Liver (tissue), 9 donors: Measurements from ENCODE around the gene AGO1. TPM values are rescaled to one million over a fixed set of nuclear protein-coding genes. Genes with fewer than 3 reads are reported as not detected.
A peak's percentile ranks its signal among the peaks of the same experiment; 100 is the strongest.

Source experiments
- DNase-seq: peaks from one replicate; pipeline ENCODE4 v3.0.0-alpha.2; 2017; ENCODE audit warnings: low spot score
- H3K27ac ChIP-seq, 2 donors: one replicate each; pipeline ENCODE4 v1.7.0; 2013; ENCODE audit warnings: inconsistent platforms in 2 of 2, low read length in 2 of 2, control low read depth in 1 of 2, low read depth in 1 of 2, mild to moderate bottlenecking in 1 of 2
- H3K27me3 ChIP-seq, 4 donors: one replicate each; pipeline versions ENCODE4 v1.6.1 to v1.7.0; 2013; ENCODE audit warnings: low read length in 3 of 4, inconsistent platforms in 1 of 4, mild to moderate bottlenecking in 1 of 4, moderate library complexity in 1 of 4; ENCODE audit not compliant: control insufficient read depth in 4 of 4, insufficient read depth in 4 of 4
- H3K36me3 ChIP-seq, 4 donors: one replicate each; pipeline versions ENCODE4 v1.6.1 to v1.7.0; 2013; ENCODE audit warnings: low read length in 3 of 4, mild to moderate bottlenecking in 3 of 4, low read depth in 1 of 4, moderate library complexity in 1 of 4; ENCODE audit not compliant: control insufficient read depth in 4 of 4, insufficient read depth in 3 of 4
- H3K4me1 ChIP-seq, 4 donors: one replicate each; pipeline versions ENCODE4 v1.6.1 to v1.7.0; 2013; ENCODE audit warnings: low read length in 3 of 4, mild to moderate bottlenecking in 3 of 4, moderate library complexity in 1 of 4; ENCODE audit not compliant: control insufficient read depth in 4 of 4, insufficient read depth in 4 of 4
- H3K4me3 ChIP-seq, 3 donors: one replicate each; pipeline versions ENCODE4 v1.6.1 to v1.7.0; 2013; ENCODE audit warnings: low read length in 3 of 3, control low read depth in 1 of 3, low read depth in 1 of 3, mild to moderate bottlenecking in 1 of 3
- H3K9ac ChIP-seq, 2 donors: one replicate each; pipeline ENCODE4 v1.7.0; 2013; ENCODE audit warnings: low read length in 2 of 2, mild to moderate bottlenecking in 2 of 2, moderate library complexity in 2 of 2, control low read depth in 1 of 2, low read depth in 1 of 2
- H3K9me3 ChIP-seq, 4 donors: one replicate each; pipeline versions ENCODE4 v1.6.1 to v1.7.0; 2013; ENCODE audit warnings: low read length in 3 of 4; ENCODE audit not compliant: control insufficient read depth in 4 of 4
- EGR1 ChIP-seq, 2 donors: IDR thresholded peaks; 2 replicates each; pipeline ENCODE4 v1.6.1; 2016 to 2018; ENCODE audit warnings: antibody characterized with exemption in 2 of 2, low read depth in 2 of 2
- FOXA1 ChIP-seq: IDR thresholded peaks from 2 replicates; pipeline ENCODE4 v1.6.1; 2016; ENCODE audit warnings: antibody characterized with exemption
- FOXA2 ChIP-seq: IDR thresholded peaks from 2 replicates; pipeline ENCODE4 v1.6.1; 2016; ENCODE audit warnings: antibody characterized with exemption
- HNF4A ChIP-seq, 2 donors: conservative IDR thresholded peaks; 2 replicates each; pipeline ENCODE4 v1.6.1; 2016; ENCODE audit warnings: antibody characterized with exemption in 2 of 2, mild to moderate bottlenecking in 2 of 2
- HNF4G ChIP-seq: IDR thresholded peaks from 2 replicates; pipeline ENCODE4 v1.6.1; 2016; ENCODE audit warnings: antibody characterized with exemption
- NR2F2 ChIP-seq: IDR thresholded peaks from 2 replicates; pipeline ENCODE4 v1.6.1; 2016; ENCODE audit warnings: antibody characterized with exemption
- RAD21 ChIP-seq, 2 donors: IDR thresholded peaks; 2 replicates each; pipeline ENCODE4 v1.6.1; 2016; ENCODE audit warnings: antibody characterized with exemption in 2 of 2, mild to moderate bottlenecking in 2 of 2
- RXRA ChIP-seq, 2 donors: IDR thresholded peaks; 2 replicates each; pipeline ENCODE4 v1.6.1; 2017 to 2018; ENCODE audit warnings: antibody characterized with exemption in 2 of 2, mild to moderate bottlenecking in 1 of 2
- SP1 ChIP-seq: IDR thresholded peaks from 2 replicates; pipeline ENCODE4 v1.6.1; 2018; ENCODE audit warnings: antibody characterized with exemption, mild to moderate bottlenecking
- TAF1 ChIP-seq: conservative IDR thresholded peaks from 2 replicates; pipeline ENCODE4 v1.6.1; 2016; ENCODE audit warnings: antibody characterized with exemption, mild to moderate bottlenecking
- YY1 ChIP-seq: IDR thresholded peaks from 2 replicates; pipeline ENCODE4 v1.6.1; 2016; ENCODE audit warnings: antibody characterized with exemption, mild to moderate bottlenecking
- WGBS: extraction: QIAGEN DNeasy Blood & Tissue Kit; methylation state at CpG from one replicate; pipeline ENCODE4 v1.1.7; 2013; 5-methylcytosine and 5-hydroxymethylcytosine counted together
- polyA plus RNA-seq, 2 donors: library from polyadenylated mRNA; stranded (reverse) in 1 of 2; unstranded in 1 of 2; fragments of 200-250 nt in 1 of 2; fragments of >200 nt in 1 of 2; fragmentation: Nextera tagmentation in 1 of 2; extraction: Ambion mirVana in 1 of 2; gene quantifications; one replicate each; pipeline versions ENCODE4 v1.2.1 to v1.2.3, GENCODE V29; 2013 to 2015
- total RNA-seq, 2 donors: library from RNA; depleted of rRNA; stranded (reverse); fragments of >200 nt; gene quantifications; one replicate each; pipeline ENCODE4 v1.2.3, GENCODE V29; 2014
- TF ChIP-seq, protein P1 (sequence below): IDR thresholded peaks from 2 replicates; pipeline ENCODE4 v1.6.1; 2016; ENCODE audit warnings: antibody characterized with exemption
- TF ChIP-seq, protein P2 (sequence below): IDR thresholded peaks from 2 replicates; pipeline ENCODE4 v1.6.1; 2016; ENCODE audit warnings: antibody characterized with exemption, mild to moderate bottlenecking
- TF ChIP-seq, protein P3 (sequence below): IDR thresholded peaks from 2 replicates; pipeline ENCODE4 v1.6.1; 2016; ENCODE audit warnings: antibody characterized with exemption
- TF ChIP-seq, protein P4 (sequence below): IDR thresholded peaks from 2 replicates; pipeline ENCODE4 v1.6.1; 2016; ENCODE audit warnings: antibody characterized with exemption
- TF ChIP-seq, protein P5 (sequence below): fragments of 150-350 bp; IDR thresholded peaks from 2 replicates; pipeline ENCODE4 v1.5.1; 2017; ENCODE audit warnings: improper control_type of control experiment, low read depth, low read length; ENCODE audit not compliant: missing input control
- donor health status: healthy.
- donor health status: healthy.
- donor health status: healthy.
- donor health status: healthy.
- donor health status: healthy.

The AGO1 gene
- total and polyA plus RNA-seq, 4 donors: 1.5 to 11.3 (median 4.9) TPM

DNA sequence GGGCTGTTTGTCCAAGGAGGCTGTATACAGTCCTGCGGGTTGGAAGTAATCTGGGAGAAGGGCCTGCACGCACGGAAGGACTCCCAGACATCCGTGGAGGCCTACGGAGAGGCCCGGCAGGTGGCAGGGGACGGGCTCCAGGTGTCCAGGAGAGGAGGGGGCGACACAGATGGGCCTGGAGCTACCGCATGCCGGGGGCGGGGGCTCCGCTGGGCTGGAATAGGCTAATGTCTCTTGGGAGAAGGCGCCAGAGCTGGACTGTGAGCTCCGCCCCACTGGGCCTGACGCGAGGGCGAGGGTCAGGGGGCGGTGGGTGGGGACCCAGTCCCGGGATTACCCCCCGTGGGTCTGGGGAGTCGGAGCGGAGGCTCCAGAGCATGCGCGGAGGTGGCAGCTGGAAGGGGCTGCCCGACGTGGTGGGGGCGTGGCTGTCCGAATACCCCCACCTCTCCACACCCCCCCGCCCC, 659 bp downstream of the AGO1 start:
- peaks cover 0 to 4% (median 0%) of the 10 kb centered on the region in 4 donors for H3K36me3 ChIP-seq
- no peaks in the 10 kb centered on the region for H3K9me3 ChIP-seq
- H3K4me1 ChIP-seq: peaks cover 0 to 9% (median 3%) of the 10 kb centered on the region in 4 donors
- peak overlapping the region; percentile 54 to 69 for H3K27ac ChIP-seq
- H3K27me3 ChIP-seq: no peaks in the 10 kb centered on the region
- peak; percentile 78 for DNase-seq
- TF ChIP-seq SP1: peak; percentile 10
- no peak for TF ChIP-seq HNF4G
- peak overlapping the region; percentile 71 to 86 for H3K9ac ChIP-seq
- 3% methylated on average over 29 of the region's 29 CpGs for WGBS
- H3K4me3 ChIP-seq: peak overlapping the region; percentile 84 to 92 (median 85)

DNA sequence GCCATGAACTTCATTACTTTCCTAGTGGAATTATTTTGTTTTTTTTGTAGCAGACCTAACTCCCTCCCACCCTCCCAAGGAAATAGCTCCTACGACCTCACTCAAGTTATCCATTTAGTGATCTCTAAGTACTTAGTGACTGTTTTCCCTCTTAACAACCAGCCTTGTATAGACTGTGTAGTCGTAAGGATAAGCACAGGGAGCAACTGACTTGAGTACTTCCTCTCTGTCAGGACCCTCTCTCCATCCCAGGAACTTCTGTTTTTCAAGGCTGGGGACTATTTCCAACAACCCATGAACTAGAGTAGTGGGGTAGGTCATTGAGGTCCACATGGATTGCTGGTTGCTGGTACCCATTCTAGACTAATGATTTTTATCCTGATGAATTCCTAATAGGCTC, 1.9 kb downstream of the AGO1 start:
- no peak for DNase-seq
- WGBS: 75% methylated on average over 2 of the region's 2 CpGs
- H3K9ac ChIP-seq: peak overlapping the region in 1 of 2 donors; percentile 9

More for the DNA sequence above, 1.9 kb downstream of the AGO1 start:
- Histone ChIP-seq H3K9me3 (no peaks in the 10 kb centered on the region), H3K4me1 (peaks cover 0 to 9% (median 3%) of the 10 kb centered on the region in 4 donors), H3K27me3 (no peaks in the 10 kb centered on the region), H3K27ac (no peak overlapping the region), H3K4me3 (no peak overlapping the region), H3K36me3 (peaks cover 0 to 8% (median 0%) of the 10 kb centered on the region in 4 donors)
- TF ChIP-seq FOXA1 (no peak), EGR1 (IDR thresholded peaks at IDR 0.05; ENCODE audit: low read depth in 2 of 2) (no peak), RXRA (IDR thresholded peaks at IDR 0.05) (no peak), RAD21 (IDR thresholded peaks at IDR 0.05) (no peak), NR2F2 (no peak), HNF4A (conservative IDR thresholded peaks at IDR 0.05) (no peak), YY1 (no peak), TAF1 (no peak), FOXA2 (no peak)
- TF ChIP-seq, protein P1, sequence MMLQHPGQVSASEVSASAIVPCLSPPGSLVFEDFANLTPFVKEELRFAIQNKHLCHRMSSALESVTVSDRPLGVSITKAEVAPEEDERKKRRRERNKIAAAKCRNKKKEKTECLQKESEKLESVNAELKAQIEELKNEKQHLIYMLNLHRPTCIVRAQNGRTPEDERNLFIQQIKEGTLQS: no peak
- TF ChIP-seq, protein P2, sequence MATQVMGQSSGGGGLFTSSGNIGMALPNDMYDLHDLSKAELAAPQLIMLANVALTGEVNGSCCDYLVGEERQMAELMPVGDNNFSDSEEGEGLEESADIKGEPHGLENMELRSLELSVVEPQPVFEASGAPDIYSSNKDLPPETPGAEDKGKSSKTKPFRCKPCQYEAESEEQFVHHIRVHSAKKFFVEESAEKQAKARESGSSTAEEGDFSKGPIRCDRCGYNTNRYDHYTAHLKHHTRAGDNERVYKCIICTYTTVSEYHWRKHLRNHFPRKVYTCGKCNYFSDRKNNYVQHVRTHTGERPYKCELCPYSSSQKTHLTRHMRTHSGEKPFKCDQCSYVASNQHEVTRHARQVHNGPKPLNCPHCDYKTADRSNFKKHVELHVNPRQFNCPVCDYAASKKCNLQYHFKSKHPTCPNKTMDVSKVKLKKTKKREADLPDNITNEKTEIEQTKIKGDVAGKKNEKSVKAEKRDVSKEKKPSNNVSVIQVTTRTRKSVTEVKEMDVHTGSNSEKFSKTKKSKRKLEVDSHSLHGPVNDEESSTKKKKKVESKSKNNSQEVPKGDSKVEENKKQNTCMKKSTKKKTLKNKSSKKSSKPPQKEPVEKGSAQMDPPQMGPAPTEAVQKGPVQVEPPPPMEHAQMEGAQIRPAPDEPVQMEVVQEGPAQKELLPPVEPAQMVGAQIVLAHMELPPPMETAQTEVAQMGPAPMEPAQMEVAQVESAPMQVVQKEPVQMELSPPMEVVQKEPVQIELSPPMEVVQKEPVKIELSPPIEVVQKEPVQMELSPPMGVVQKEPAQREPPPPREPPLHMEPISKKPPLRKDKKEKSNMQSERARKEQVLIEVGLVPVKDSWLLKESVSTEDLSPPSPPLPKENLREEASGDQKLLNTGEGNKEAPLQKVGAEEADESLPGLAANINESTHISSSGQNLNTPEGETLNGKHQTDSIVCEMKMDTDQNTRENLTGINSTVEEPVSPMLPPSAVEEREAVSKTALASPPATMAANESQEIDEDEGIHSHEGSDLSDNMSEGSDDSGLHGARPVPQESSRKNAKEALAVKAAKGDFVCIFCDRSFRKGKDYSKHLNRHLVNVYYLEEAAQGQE: no peak
- TF ChIP-seq, protein P3, sequence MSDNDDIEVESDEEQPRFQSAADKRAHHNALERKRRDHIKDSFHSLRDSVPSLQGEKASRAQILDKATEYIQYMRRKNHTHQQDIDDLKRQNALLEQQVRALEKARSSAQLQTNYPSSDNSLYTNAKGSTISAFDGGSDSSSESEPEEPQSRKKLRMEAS: no peak
- TF ChIP-seq, protein P4, sequence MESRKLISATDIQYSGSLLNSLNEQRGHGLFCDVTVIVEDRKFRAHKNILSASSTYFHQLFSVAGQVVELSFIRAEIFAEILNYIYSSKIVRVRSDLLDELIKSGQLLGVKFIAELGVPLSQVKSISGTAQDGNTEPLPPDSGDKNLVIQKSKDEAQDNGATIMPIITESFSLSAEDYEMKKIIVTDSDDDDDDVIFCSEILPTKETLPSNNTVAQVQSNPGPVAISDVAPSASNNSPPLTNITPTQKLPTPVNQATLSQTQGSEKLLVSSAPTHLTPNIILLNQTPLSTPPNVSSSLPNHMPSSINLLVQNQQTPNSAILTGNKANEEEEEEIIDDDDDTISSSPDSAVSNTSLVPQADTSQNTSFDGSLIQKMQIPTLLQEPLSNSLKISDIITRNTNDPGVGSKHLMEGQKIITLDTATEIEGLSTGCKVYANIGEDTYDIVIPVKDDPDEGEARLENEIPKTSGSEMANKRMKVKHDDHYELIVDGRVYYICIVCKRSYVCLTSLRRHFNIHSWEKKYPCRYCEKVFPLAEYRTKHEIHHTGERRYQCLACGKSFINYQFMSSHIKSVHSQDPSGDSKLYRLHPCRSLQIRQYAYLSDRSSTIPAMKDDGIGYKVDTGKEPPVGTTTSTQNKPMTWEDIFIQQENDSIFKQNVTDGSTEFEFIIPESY: no peak
- TF ChIP-seq, protein P5, sequence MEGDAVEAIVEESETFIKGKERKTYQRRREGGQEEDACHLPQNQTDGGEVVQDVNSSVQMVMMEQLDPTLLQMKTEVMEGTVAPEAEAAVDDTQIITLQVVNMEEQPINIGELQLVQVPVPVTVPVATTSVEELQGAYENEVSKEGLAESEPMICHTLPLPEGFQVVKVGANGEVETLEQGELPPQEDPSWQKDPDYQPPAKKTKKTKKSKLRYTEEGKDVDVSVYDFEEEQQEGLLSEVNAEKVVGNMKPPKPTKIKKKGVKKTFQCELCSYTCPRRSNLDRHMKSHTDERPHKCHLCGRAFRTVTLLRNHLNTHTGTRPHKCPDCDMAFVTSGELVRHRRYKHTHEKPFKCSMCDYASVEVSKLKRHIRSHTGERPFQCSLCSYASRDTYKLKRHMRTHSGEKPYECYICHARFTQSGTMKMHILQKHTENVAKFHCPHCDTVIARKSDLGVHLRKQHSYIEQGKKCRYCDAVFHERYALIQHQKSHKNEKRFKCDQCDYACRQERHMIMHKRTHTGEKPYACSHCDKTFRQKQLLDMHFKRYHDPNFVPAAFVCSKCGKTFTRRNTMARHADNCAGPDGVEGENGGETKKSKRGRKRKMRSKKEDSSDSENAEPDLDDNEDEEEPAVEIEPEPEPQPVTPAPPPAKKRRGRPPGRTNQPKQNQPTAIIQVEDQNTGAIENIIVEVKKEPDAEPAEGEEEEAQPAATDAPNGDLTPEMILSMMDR: no peak
